OCI-LY1 (cell line): Measurements from ENCODE around the gene IQCM.

ENCODE experiments used
- EZH2 ChIP-seq: fragments of 200-600 bp; sonication (generic), shearing (Covaris generic); IDR thresholded peaks from 2 replicates; pipeline ENCODE4 v1.8.0; 2017; ENCODE audit warnings: borderline replicate concordance, mixed run types, mild to moderate bottlenecking, antibody characterized with exemption, low read length, moderate library complexity, mixed read lengths
- TF ChIP-seq, protein P1 (sequence below): fragments of 200-600 bp; sonication (generic), shearing (Covaris generic); IDR thresholded peaks from 2 replicates; pipeline ENCODE4 v1.5.1; 2017; ENCODE audit warnings: mild to moderate bottlenecking, antibody characterized with exemption, low read length, moderate library complexity, mixed read lengths

DNA sequence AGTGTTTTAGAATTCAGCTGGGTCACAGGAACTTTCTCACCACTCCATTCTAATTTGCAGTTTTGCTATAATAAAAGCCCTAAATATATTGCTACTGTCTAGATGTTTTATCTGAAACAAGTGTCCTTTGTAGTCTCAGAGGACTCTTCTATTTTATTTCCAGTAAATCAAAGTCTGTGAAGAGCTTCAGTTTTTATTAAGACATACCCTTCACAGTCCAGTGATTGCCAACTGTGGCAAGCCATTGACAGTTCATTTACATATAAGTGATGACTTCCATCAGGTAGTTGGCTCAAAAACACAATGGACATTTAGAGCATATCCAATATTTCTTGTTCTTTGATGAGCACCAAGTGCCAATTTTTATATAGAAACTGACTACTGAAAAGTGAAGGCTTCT lies 466.1 kb downstream of the IQCM start:
- TF ChIP-seq, protein P1, sequence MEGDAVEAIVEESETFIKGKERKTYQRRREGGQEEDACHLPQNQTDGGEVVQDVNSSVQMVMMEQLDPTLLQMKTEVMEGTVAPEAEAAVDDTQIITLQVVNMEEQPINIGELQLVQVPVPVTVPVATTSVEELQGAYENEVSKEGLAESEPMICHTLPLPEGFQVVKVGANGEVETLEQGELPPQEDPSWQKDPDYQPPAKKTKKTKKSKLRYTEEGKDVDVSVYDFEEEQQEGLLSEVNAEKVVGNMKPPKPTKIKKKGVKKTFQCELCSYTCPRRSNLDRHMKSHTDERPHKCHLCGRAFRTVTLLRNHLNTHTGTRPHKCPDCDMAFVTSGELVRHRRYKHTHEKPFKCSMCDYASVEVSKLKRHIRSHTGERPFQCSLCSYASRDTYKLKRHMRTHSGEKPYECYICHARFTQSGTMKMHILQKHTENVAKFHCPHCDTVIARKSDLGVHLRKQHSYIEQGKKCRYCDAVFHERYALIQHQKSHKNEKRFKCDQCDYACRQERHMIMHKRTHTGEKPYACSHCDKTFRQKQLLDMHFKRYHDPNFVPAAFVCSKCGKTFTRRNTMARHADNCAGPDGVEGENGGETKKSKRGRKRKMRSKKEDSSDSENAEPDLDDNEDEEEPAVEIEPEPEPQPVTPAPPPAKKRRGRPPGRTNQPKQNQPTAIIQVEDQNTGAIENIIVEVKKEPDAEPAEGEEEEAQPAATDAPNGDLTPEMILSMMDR, result no peak
- no peak for TF ChIP-seq EZH2
